GM18520 (cell line): ENCODE measurements around the gene USP10.

Source experiments
- ATAC-seq: cut with Tn5 transposase; IDR thresholded peaks from one replicate; pipeline ENCODE4 v1.9.1; 2021; ENCODE audit not compliant: unreplicated experiment

USP10 gene

DNA sequence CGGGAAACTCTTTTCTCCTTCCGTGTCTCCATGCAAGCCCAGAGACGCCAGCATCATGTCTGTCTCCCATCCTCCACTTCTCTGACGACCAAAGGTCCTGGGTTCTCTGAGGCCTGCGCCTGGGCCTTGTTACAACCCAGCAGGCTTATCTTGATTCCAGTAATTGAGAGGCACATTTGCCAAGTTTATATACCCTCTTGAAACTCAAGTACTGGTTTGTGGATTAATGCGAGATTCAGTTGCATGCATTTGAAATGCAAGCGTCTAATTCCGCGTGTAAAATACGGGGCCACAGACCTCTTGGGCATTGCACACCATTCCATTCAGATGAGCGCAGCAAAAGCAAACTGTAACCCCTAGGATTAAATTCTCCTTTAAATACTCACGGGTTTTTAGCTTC lies 91.3 kb downstream of the USP10 start:
- no peak for ATAC-seq

DNA sequence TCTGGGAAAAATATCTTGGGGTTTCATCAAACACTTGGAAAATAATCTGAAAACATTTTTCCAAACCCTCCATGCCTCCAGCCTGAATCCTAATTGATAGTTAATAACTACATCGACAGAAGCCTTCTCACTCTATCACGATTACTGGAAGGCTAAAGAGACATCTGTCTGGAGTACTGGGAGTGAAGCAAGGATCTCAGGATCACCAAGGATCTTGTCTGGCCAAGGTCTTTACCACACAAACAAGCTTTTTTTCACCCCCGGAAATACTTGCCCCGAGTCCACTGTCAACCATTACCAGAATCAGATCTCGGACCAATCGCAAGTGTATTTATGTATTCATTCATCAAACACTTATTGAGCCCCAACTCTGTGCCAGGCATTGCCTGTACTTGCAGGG lies 91.7 kb downstream of the USP10 start:
- no peak for ATAC-seq

DNA sequence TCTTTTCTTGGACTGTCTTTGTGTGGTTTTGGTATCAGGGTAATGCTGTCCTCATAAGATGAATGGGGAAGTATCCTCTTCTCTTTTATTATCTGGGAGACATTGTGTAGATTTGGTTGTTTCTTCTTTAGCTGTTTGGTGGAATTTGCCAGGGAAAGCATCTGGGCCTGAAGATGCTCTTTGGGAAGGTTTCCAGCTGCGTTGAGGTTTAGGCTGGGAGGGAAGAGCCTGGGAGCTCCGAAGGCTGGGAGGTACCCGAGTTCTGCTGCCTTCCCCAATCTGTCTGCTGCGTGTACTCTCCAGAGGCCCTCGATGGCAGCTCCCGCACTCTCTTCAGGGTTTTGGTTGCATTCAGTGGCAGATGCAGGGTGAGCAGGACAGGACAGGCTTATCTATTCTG lies 94.4 kb downstream of the USP10 start:
- ATAC-seq: no peak

DNA sequence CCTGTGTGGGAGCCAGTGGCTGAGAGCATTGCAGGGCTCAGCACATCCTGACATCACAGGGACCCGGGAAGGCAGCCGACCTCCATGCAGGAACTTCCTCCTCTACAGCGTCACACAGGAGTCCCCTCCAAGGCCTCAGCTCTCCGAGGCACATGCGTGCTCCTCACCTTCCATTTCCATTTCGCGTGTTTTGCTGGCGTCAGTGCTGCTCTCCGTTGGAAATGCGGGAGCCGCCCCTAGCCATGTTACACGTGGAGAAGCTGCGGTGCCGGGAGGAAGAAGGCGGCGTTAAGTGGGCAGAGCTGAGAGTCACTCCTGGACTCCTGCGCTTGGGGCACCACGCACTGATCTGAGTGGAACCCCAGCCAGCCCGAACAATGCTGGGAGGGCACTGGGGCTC lies 94.8 kb downstream of the USP10 start:
- no peak for ATAC-seq

DNA sequence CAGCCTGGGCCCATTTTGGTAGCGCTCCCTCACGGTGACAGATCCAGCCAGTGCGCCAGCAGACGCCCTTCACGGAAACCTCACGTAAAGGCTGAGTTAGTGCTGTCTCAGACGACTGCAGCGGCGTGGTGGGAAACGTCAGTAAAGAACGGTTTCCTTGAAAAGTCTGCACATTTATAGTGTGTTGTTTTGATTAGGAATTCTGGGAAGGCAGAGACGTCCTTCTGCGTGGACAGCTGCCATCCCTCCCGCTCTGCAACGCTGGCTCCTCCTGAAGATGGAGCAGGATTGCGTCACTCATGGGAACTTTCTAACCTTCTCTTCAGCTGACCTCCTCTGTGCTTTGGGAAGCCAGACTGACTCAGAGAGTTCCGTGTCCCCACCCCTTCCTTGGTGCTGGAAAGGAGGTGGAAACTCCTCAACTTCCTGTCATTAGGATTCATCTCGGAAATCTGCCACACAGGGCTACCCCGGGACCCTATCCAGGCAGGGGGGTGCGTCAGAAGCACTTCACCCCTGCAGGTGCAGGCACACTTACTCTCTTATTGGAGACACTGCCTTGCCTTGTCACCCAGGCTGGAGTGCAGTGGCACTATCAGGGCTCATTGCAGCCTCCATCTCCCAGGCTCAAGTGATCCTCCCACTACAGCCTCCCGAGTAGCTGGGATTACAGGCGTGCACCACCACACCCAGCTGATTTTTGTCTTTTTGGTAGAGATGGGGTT lies 95.7 kb downstream of the USP10 start:
- ATAC-seq: no peak

DNA sequence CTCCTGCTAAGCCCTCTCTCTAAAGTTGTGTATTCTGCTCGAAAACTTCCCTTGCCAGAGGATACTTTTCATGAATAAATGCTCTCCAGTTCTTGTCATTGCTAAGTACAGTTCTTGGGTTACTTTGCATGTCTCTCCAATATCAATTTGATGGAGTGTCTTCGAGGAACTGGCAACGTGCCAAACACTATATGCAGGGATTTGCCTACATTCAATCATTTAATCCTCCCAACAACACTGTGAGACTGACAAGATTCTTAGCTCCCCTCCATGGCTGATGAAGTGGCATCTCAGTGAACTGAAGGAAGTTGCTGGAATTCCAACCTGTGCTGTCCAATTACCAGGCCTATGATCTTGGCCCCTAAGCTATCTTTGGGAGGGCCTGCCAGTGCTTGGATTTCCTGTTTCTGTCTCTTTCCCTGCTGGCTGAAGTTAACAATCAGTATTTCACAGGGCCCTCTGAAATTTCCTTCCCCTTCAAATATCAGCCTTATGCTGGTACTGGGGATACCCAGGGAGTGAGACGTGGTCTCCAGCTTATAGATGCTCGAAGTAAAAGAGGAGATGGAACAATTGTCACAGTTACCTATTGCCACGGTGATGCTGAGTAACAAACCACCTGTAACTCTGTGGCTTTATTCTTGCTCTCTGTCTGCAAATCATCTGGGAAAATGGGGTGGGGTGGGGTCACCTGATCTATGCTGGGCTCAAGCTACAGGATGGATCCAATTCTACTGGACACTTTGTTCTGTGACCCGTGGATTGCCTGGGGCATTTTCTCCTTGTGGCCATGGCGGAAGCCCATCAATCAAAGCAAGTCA lies 100.6 kb downstream of the USP10 start:
- no peak for ATAC-seq

DNA sequence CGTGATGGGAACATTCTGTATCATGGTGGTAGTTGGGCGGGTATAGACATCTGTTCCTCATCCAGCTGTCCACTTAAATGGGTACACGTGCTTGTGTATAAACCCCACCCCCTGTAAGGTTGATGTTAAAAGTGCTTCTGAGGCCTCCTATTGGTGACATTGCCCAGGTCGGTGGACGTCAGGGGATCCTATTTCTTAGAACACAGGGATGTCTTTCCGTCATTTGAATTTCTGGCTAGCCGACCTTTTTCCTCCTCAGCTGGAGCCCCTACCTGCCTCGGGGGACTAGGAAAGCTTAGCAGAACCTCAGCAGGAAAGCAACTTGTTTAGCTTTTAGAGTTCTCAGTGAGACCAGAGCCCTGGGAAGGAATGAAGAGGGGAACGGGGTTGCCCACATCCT lies 103.3 kb downstream of the USP10 start:
- no peak for ATAC-seq

DNA sequence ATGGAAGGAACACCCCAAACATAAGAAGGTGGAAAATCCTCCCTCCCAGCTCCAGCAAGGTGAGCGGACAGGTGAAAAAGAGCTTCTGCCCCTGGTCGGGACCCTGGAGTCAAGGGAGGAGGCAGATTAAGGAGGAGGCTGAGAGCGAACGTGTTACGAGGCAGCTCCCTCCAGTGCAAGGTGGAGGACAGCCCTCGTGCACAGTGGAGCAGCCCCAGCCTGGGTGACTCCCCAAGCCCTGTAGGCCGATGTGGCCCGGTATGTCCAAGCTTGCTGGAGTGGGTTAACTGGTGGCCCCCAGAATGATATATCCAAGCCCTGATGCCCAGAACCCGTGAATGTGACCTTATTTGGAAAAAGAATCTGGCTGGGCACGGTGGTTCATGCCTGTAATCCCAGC lies 104.5 kb downstream of the USP10 start:
- ATAC-seq: no peak

DNA sequence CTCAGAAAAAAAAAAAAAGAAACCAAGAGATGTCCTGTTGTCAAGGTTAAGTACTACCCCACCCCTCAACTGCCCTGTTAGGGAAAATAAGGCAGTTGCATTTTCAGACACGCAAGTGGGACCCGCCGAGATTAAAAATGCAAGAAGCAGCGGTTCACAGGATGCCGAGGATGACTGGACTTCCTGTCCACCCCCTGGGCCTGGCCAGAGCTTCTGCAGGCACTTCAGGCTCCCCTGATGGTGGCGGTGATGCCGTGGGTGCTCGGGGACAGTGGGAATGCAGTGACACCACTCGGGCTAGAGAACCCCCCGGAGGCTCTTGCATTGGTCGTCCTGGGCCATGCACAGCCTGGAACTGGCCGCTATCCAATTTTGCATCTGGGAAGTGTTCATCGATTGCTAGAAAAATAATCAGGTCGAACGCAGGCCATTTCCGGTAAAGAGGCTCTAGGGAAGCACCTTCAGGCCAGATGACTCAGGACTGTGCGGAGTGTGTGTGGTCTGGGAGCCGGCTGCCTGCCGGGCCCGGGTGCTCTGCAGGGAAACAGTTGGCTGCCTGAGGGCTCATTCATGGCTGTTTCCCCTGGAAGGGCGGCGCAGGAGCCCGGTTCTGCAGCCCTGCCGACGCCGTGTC lies 106.6 kb downstream of the USP10 start:
- ATAC-seq: no peak

DNA sequence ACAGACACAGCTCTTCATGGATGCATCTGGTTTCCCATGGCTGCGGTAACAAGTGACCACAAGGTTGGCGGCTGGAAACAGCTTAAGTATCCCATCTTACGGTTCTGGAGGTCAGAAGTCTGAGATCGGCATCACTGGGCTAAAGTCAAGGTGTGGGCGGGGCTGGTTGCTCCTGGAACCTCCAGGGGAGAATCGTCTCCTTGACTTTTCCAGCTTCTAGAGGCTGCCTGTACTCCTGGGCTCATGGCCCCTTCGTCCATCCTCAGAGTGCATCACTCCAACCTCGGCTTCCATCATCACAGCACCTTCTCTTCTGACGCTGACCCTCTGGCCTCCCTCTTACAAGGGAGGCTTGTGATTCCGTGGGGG lies 107.1 kb downstream of the USP10 start:
- ATAC-seq: no peak

DNA sequence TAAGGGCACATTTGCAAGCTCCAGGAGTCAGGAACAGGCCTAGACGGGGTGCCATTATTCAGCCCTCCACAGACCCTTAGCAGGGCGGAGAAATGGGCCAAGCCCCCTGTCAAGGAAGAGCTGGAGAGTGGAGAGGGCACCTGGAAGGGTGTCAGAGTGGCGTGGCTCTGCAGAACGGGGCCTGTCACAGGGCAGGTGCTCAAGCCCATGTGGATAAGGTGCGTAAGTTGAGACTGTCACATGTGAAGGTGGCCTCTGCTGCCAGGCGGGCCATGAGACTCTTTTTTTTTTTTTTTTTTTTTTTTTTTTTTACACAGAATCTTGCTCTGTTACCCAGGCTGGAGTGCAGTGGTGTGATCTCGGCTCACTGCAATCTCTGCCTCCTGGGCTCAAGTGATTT lies 108.0 kb downstream of the USP10 start:
- no peak for ATAC-seq

DNA sequence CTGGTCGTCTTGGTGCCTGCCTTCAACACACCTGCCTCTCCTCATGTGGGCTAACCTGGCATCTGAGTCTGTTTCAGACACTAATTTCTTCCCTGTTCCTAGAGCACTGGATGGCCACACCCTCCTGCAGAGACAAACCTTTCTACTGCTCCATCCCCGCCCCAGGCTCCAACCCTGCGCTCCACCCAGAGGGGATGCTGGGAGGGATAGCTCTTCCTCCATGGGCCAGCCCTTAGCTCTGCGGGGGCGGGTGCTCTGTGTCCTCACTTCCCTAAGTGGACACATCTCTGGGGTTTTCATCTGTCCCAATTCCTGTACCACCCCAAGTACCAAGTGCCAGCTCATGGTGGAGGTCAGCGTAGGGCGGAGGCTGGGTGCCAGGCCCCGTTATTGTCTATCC lies 109.0 kb downstream of the USP10 start:
- no peak for ATAC-seq

DNA sequence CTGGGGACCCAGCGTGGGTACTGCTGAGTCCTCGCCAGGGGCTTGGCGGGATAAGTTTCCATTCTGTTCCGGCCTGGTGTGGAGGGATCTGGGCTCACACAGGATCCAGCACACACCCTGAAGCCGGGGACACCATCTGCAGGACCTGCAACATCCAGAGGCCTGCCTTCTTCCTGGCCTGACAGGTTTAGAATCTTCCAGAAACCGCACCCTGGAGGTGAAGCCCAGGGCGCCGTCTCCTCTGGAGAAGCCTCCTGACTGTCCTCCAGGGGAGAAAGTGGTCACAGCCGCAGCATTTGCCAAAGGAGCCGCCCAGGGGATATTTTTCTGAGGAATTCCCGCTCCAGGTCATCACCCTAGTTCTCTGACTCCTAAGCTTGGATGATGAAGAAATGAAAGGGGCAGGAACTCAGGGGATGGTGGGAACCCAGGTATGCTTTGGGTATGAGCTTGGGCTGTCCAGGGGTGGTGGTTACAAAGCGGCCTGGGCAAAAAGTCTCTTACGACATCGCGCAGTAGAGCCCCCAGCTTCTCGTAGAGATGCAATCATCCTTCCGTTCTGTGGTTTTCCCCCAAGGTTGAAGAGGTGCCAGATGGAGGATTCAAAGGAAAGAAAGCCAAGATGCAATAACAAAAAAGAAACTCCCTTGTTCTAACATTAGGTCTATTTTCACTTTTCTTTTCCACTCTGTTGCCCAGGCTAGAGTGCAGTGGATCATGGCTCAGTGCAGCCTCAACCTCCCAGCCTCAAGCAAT lies 110.9 kb downstream of the USP10 start:
- ATAC-seq: no peak

DNA sequence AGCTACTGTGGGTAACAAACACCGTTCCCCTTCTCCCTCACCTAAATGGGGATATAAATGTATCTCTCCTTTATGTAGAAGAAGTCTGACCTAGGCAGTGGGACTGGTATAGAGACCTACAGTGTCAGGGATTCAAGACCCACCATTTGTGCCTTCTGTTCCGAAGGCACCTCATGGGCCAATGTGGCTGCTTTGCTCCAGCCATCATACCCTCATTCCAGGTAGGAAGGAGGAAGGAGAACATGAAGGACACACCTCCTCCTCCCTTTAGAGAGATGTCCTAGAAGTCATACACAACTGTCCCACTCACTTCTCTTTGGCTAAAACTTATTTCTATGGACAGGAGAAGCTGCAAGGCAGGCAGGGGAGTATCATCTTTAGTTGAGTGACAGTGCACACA lies 111.7 kb downstream of the USP10 start:
- ATAC-seq: no peak

DNA sequence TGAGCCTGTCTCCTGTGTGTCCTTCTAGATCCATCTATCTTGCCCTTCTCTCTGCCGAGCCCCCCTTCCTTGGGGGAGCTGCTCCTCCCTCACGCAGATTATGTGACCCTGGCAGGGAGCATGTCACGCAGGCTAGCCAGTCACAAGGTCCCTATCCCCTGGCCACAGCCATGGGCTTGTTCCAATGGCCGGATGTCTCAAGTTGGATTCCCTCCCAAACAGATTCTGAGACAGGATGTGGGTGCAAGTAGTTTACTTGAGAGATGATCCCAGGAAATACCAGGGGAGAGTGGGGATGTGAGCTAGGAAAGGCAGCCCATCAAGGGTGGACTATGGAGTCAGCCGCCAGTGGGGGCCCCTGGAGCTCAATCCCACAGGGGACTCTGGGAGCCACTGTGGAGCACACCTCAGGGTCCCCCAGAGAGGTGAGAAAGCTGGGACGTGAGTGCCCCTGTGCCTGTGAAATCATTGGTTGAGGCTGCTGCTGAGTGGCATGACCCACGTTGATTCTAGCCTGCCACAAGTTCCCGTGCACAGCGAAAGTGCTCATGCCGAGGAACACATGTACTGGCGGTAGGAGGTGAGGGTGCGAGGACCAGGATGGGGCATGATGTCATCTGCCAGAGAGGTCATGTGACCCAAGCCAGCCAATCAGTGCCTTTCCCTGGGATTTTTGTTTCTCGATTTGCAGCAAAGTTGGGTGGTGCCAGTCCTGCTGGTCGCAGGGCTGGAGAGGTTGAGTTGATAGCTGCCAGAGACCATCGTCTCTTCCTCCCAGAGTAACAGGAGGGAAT lies 113.5 kb downstream of the USP10 start:
- ATAC-seq: no peak

DNA sequence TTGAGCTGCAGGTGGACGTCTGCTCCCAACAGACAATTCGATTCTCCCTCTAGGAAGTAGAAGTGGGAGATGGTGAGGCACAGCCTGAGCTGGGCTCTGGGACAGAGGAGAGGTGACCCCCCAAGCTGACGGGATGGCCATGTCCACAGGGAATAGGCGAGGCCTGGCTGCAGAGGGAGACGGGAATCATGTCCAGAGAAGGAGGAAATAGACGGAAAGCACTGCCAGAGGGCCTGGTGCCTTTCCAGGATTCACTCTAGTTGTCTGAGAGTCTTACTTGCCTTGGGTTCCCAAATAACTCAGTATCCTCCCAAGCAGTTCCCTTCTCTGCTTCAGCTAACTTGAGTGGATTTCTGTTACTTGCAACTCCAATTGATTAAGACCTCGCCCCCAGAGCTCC lies 115.7 kb downstream of the USP10 start:
- no peak for ATAC-seq

DNA sequence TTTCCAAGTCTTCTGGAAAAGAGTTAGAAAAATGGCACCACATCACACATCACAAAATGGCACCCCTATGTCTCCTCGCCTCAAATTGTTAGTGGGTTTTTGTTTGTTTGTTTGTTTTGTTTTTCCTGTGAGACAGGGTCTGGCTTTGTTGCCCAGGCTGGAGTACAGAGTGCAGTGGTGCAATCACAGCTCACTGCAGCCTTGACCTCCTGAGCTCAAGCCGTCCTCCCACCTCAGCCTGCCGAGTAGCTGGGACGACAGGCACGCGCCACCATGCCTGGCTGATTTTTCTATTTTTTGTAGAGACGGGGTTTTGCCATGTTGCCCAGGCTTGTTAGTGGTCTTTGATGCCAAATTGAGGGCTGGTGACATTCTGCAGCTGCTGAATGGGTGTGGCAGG lies 116.2 kb downstream of the USP10 start:
- ATAC-seq: no peak

DNA sequence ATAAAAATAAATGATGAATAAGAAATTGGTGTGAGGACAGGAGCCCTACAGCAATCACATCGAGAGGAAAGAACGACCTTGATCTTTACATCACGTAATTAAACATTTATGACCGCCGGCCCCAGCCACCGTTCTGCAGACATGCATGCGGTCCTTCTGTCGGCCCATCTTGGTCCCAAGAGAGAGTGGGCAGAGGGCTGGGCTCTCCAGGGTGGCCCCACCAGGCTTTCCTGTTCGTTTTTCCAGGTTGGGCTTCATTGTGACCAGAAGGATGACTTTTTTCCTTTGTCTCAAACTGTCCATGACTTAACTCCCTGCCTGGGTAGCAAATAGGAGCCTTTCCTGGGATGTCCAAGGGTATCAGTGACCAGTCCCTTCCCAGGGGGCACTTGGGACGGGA lies 116.7 kb downstream of the USP10 start:
- no peak for ATAC-seq

DNA sequence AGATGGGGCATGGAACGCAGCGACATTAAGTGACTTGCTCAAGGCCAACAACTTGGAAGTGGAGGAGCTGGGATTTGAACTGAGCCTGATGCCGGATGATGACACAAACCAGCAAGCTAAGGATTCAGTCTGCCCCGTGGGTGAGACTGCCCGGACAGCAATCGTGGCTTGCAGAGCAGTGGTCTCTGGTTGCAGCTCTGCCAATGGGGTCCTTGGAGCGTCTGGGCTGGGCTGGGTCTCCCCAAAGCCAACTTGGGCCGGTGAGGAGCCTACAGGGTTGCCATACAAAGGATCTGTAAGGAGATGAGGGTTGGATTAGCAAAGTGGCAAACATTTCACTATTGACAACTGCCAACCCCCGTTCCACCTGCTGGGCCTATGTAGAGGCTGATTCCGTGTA lies 117.4 kb downstream of the USP10 start:
- no peak for ATAC-seq

DNA sequence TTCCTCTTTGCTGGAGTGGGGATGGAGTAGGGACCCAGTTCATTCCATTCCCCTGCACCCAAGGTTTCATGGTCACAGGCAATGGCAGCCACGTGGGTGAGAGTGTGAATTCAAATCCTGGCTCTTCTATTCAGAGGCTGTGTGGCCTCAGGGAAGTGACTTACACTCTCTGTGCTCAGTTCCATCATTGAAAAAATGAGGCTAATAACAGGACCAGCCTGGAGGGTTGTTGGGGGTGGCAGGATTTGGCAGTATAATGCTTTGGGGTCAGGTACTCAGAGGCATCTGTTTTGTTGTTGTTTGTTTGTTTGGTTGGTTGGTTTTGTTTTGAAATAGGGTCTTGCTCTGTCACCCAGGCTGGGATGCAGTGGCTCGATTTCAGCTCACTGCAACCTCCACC lies 117.8 kb downstream of the USP10 start:
- no peak for ATAC-seq

DNA sequence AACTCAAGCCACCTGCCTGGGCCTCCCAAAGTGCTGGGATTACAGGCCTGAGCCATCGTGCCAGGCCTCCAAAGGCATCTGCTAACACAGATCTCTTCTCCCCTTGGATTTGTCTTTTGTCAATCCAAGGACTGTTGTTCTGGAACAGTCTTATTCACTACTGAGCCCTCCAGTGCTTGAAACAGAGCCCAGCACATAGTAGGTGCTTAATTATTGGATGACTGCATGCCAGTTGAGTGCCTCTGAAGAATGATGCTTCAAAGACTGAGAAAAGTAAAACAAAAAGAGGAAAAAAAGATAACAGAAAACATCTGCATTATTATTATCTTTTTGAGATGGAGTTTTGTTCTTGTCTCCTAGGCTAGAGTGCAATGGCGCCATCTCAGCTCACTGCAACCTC lies 118.3 kb downstream of the USP10 start:
- no peak for ATAC-seq
